HG02840 (cell line): ENCODE results near the gene ZNF516.

ENCODE experiments used
- ATAC-seq: cut with Tn5 transposase; IDR thresholded peaks from one replicate; pipeline ENCODE4 v1.9.1; 2021; ENCODE audit warnings: mild to moderate bottlenecking, moderate library complexity, moderate number of reproducible peaks; ENCODE audit not compliant: unreplicated experiment, low FRiP score

The ZNF516 gene

DNA sequence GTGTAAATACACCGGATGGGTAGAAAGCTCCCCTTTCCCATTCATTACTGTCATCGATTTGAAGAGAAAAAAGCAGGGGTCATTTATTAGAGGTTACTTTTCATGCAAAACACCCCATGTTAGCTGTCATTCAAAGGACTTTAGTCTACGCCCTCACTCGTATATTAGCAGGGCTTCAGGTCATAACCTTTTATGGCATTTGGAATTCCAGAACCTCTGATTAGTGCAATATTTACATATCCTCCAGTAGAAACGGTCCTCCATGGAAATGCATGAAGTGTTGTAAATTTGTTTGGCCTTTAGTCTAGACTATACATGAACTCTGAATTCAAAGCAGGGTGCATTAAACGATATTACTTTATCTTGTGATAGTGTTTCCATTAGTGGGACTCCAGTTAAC is 180.5 kb downstream of the ZNF516 start:
- ATAC-seq: no peak

DNA sequence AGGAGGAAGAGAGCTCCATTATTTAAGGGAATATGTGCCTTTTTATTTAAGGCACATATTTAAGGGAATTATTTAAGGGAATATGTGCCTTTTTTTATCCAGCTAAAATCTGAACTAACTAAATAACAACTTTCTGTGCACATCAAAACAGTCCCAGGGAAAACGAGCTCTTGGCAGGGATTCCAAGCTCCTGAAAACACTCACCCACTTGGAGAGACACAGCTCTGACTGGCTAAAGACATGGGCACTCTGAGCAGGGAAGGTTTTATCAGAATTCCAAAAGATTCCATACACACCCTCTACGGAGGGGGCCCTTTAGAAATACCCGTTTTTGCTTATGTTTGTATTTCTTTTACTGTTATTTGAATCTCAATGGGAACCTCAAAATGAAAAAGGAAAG is 181.0 kb downstream of the ZNF516 start:
- ATAC-seq: no peak
